ENCODE data around the gene SCRN3.
"Not testable (repeated sequence)": the region's sequence is repeated elsewhere in the genome, so short reads cannot be mapped to it uniquely, and the experiment has no call there.

The SCRN3 gene

DNA sequence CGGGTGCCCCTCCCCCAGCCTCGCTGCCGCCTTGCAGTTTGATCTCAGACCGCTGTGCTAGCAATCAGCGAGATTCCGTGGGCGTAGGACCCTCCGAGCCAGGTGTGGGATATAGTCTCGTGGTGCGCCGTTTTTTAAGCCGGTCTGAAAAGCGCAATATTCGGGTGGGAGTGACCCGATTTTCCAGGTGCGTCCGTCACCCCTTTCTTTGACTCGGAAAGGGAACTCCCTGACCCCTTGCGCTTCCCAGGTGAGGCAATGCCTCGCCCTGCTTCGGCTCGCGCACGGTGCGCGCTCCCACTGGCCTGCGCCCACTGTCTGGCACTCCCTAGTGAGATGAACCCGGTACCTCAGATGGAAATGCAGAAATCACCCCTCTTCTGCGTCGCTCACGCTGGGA lies 14.5 kb downstream of the SCRN3 start:
- DNase-seq = not testable (repeated sequence)

DNA sequence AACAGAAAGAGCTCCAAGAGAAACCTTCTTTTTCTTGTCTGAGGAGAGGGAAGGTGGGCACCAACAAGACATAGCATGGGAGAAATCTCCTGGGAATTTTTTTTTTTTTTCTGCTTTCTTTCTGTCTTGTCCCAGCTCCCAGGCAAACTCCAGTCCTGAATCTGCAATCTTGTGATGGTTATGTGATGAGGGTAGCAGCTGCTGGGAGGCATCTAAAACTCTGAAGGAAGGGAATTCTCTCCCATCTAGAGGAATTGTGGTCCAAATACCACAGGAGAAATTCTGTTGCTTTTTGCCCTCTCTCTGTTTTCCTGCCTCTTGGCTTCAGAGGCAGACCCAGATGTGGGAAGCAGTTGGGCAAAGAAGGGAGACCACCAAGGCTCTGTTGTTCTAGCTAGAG lies 16.7 kb downstream of the SCRN3 start:
- DNase-seq = no peak

DNA sequence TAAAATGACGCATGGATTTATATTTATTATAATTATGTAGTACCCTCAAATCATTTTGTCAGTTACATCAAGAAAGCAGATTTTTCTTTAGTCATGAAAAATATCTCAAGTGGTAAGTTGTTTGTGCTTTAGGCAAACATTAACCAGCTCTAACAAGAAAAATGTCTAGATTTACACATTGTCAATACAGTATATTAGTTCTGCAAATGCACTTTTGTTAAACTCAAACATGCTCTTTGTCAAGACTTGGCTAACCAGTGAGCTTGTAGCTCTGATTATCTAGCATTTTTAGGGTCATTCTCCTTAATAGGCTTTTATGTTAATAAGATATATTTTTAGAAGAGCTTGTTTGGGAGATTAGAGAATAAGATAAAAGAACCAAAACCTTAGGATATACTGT lies 32.7 kb downstream of the SCRN3 start:
- DNase-seq = no peak

DNA sequence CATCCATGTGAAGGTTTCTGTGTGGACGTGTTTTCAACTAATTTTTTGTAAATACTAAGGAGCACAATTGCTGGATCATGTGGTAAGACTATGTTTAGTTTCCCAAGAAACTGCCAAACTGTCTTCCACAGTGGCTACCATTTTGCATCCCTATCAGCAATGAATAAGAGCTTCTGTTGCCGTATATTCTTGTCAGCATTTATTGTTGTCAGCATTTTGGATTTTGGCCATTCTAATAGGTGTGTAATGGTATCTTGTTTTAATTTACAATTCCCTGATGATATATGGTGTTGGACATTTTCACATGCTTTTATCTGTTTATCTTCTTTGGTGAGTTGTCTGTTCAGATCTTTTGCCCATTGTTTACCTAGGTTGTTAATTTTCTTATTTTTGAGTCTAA lies 34.5 kb downstream of the SCRN3 start:
- no peak for DNase-seq

DNA sequence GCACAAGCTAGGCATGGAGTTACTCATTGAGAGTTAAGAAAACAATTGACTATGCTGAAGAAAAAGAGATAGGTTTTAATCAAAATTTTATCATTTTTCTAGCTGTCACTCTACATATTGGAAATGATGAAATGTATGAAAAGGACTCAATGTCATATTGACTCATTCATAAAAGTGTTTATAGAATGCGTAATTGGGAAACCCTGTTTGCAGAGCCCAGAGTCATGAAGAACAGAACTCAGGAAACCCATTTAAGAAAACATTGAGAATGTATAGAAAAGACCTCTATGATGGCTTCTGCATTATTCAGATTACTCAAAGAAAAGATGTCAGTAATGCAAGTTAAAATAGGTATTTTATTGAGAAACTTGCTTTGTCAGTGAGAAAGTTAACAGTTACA lies 36.4 kb downstream of the SCRN3 start:
- DNase-seq = no peak

DNA sequence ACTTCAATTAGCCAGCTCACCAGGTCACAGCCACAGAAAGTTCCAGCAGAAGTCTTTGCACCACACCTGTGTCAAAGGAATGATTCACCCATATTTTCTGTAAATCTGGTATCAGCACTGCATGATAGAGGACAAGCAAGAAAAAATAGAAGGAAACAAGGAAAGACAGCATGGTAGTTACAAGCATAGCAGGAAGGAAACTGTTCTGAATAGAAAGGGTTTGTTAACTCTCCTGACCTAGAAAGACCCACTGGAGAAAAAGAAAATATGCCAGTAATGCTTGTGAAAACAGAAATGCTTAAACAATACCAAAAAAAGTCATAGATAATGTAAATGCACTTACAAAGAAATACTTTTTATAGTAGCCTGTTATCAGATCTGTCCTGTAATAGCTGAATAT lies 40.8 kb downstream of the SCRN3 start:
- DNase-seq = no peak

DNA sequence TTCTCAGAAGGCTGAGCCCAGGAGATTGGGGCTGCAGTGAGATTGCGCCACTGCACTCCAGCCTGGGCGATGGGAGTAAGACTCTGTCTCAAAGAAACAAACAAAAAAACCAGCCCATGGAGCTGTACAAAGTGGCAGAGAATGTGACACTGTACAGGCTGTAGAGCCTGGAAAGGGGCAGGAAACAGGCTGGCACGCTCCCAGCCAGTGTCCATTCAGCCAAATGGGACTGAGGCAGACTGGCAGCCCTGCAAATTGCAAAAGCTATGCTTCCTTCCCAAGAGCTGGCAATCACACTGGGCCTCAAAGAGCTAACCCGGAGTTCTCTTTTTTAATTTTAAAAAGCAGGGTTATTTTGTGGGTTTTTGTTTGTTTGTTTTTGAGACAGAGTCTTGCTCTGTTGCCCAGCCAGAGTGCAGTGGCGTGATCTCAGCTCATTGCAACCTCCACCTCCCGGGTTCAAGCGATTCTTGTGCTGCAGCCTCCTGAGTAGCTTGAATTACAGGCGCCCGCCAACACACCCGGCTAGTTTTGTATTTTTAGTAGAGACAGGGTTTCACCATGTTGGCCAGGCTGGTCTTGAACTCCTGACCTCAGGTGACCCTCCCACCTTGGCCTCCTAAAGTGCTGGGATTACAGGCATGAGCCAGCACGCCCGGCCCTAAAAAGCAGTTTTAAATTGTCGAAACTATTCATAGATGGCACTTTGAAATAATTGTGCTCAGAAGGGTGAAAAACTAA lies 42.8 kb downstream of the SCRN3 start:
- no peak for DNase-seq

DNA sequence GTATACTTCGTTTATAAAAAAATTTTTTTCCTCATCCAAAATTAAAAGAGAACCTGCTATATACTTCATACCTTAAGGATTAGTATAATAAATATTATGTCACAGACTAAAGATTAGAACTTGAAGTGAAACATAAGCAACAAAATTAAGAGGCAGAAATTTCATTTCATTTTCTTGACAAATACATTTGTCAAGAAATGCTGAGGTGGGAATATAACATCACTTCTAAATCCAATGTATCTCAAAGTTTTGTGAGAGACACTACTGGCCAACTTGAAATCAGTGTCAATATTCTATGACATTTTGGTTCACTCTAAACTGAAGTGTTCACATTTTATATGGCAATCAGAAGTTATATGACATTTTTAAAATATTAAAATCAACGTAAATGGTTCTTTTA lies 43.8 kb downstream of the SCRN3 start:
- no peak for DNase-seq

DNA sequence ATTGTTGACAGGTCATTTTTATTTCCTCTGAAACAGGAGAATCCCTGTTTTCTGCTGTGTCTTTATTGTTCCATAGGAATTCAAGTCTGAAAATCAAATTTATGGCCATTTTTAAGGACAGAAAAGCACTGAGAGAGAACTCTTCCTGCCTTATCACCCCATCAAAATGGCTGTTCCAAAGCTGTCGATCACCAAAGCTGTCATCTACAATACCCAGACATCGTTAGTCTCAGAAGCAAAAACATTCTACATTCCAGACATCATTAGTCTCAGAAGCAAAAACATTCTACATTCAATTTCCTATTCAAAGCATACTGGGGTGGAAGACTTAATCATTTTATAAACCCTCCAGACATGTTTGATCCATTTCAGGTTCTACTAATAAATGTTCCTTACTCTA lies 44.4 kb downstream of the SCRN3 start:
- DNase-seq = no peak

DNA sequence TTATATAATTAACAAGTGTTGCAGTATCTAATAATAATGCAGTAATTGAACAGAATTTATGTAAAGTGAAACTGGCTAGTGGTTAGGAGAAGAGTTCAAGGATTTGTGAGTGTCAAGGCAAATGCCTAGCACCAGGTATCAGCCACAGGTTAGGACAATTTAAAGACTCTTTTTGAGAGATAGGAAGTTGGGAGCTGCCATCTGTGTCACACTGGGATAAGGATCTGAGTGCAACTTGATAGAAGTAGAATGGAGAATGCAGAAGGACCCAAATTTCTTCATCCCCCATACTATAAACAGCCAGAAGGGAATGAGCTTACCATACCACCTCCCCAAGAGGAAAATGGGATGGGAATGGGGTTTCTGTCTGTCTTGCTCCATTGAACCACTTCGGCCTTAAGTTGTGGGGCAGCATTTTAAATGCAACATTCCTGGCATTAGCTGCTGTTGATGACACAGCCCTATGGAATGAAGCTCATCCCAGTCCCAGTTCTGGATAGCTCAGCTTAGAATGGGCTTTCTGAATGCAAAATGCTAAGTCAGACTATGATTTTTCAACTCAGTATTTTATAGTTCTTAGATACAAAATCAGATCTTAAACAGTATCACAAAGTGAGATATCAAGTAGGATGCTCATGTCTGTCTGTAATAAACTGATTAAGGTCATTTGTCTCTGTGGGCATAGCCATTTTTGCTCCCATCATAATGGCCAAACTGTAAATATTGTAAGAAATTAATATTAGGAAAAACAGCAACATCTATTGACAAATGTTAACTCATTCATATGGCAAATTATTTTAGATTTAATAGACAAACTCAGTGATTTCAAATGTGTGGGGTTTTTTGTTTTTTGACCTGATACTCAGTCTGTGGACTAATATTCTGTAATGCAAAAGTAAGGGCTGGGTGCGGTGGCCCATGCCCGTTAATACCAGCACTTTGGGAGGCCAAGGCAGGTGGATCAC lies 47.3 kb downstream of the SCRN3 start:
- no peak for DNase-seq

DNA sequence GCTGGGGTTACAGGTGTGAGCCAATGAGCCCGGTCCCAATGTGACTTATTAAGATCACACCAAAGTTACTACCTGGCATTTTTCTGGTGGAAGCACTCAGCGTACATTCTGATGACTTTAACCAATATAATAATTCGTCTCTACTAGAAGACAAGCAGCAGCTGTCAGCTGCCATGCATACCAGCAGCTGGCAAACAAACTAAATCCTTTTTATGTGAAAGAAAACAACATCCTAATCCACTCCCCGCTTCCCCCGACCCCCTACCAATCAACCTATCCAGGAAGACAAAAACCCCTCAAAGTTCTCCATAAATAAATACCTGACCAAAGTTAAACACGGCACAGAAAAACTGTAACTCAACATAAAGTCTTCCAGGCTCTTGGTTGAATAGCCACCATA lies 49.2 kb downstream of the SCRN3 start:
- no peak for DNase-seq

DNA sequence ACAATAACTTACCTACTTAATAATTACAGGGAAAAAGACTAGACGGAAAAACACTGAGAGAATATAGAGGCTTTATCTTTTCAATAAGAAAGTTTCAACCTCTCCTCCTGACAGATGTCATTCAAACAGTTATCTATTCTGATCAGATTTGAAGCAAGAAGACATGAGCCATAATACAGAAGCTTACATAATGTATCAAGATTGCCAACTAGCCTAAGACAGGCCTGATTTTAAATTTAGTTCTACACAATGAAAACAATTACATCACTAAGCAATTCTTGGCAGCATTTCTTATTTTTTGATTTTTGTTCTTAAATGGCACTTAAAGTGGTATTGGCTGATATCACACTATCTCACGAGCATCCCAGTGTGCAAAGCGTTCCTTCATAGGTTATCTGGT lies 49.7 kb downstream of the SCRN3 start:
- no peak for DNase-seq

DNA sequence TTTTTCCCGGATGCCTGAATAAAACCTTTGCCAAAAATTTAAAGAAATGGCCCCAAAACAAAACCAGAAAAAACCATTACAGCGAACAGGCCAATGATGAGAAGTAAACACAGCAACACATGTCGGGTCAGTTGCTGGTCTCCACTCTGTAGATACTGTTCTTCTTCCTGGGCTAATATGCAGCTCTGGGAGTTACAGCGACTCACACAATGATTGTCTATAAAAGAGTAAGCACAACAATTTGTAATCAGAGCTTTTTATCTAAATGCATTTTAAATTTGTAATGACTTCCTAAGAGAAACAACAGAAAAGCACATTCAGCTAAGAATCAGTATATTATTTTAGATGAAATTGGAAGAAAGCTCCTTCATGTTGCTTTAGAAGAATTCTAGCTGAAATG lies 51.0 kb downstream of the SCRN3 start:
- DNase-seq = no peak

DNA sequence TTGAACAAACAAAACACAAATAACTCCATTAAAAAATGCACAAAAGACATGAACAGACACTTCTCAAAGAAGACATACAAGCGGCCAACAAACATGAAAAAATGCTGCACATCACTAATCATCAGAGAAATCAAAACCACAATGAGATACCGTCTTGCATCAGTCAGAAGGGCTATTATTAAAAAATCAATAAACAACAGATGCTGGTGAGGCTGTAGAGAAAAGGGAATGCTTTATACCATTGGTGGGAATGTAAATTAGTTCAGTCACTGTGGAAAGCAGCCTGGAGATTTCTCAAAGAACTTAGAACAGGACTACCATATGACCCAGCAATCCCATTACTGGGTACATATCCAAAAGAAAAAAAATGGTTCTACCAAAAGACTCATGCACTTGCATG lies 53.5 kb downstream of the SCRN3 start:
- DNase-seq = no peak

DNA sequence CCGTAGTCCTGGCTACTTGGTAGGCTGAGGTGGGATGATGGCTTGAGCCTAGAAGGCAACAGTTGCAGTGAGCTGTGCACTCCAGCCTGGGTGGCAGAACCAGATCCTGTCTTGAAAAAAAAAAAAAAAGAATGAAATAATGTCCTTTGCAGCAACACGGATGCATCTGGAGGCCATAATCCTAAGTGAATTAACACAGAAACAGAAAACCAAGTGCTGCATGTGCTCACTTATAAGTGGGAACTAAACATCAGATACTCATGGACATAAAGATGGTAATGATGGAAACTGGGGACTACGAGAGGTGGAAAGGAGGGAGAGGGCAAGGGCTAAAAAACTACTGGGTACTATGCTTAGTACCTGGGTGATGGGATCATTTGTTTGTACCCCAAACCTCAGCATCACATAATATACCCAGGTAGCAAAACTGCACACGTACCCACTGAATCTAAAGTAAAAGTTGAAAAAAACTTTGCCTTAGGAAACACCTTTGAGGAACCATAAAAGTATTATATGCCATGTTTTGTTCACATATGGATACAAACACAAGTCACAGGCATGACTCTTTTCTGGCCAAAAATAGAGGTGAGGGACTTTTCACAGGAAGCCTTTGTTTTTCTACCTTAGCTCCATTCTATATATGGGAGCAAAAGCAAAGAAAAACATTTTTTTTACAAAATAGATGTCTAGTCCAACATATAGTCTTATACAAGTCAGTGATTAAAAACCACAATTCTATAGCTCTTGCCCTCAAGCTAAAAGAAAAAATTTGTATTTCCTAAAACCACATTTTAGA lies 54.7 kb downstream of the SCRN3 start:
- DNase-seq = no peak

DNA sequence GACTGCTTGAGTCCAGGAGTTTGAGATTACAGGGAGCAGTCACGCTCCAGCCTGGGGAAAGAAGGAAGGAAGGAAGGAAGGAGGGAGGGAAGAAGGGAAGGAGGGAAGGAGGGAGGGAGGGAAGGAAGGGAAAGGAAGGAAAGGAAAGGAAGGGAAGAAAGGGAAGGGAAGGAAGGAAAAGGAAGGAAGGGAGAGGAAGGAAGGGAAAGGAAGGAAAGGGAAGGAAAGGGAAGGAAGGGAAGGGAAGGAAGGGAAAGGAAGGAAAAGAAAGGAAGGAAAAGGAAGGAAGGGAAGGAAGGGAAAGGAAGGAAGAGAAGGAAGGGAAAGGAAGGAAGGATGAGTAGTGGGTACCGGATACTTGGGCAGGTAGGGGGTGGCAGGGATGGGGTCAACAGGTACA lies 59.0 kb downstream of the SCRN3 start:
- no peak for DNase-seq

DNA sequence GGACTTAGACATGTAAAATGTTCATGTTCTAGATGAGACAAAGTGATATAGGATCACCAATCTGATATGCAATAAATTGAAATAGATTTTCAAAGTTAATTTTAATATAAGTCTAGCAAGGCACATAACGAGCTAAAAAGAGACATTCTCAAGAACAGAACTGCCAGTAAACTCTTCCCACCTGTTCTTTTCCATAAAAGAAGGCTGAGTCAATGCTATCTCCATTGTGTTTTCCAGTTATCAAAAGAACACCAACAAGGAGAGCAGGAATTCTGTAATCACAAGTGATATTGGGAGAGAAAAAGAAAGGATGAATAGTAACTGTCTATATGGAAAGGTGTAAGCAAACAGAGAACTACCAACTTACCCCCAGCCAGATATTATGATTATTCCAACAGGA lies 65.7 kb downstream of the SCRN3 start:
- no peak for DNase-seq

DNA sequence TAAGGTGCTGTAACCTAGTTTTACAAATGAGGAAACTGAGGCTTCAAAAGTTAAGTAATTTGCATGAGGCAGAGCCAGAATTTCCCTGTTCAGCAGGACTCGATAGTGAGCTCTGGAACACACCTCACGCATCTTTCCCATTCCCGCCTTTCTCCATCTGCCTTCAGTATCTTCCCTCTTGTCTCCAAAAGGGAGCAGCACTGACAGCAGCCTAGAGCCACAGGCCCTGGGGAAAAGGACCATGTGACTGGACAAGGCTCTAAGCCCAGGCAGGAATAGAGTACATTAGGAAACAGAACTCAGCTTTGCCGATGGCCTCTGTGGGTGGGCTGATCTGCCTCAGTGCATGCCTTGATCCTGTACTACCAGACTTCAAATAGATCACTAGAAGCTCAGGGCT lies 69.8 kb downstream of the SCRN3 start:
- DNase-seq = no peak

DNA sequence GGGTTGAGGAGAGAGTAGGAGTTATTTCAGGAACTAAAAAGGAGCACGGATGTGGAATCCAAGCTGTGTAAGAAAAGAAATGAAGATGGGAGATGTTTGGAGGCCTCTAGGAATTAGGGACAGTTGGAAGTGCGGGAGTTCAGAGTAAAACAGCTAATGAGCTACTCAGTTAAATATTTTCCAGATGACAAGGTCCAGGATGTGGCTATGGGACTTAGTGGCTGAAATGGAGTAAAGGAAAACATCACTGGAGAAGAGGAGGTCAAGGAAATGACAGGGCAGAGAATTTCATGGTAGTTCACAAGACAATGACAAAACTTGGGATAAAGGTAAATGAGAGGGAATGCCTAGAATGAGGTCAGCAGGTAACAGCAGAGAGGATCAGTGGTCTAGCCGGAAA lies 78.3 kb downstream of the SCRN3 start:
- DNase-seq = no peak

DNA sequence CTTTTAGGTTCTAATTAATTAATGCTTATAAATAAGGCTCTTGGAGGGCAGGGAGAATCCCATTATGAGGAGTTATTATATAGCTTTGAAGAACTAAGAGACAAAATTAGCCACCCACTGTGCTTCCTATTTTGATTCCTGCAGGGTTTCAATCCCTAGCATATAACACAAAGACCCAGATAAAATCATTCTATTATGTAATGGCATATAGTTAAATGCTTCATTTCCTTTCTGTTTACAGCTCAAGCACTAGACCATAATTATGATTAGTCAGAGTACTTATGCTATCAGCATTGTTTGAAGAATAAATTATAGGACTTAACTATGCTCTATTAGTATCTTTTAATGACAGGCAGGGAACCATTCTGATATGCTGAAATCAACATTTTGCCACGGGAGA lies 82.2 kb downstream of the SCRN3 start:
- DNase-seq = no peak

Measured in NCI-H2029 (cell line).